Fibroblast of skin of left quadriceps (primary cell): ENCODE data around the gene HNRNPAB.
"Not testable (repeated sequence)": the region's sequence is repeated elsewhere in the genome, so short reads cannot be mapped to it uniquely, and the experiment has no call there.

ENCODE experiments used
- DNase-seq, 2 experiments: peaks; one replicate each; pipeline ENCODE4 v3.0.0-alpha.2; 2013; ENCODE audit warnings: low read depth in 2 of 2

Gene HNRNPAB

DNA sequence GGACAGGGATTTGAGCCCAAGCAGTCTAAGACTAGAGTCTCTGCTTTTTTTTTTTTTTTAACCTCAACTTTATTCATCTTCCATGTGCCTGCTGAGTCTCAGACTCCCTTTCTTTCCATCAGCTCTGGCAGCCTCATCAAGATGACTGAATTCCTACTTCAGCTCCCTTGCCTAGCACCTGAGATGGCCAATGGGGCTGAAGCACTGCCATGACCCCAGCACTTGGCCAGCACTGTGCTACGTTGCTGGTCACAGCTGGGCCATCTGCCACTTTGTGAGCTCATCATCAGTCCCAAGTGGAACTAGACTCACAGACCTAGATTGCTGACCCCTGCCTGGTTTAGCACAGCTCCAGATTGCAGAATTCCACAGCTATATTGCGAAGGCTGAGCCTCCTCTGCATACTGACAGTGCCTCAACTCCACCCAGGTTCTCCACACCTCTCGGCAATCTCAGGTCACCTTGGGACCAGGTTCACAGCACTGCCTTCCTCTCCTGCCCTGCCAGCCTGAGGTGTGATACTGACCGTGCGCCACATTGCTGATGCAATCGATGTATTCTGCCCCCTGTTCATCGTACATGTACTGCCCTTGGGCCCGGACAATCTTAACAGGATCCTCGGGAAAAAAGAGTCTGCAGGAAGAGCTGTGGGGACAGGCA is 26.7 kb downstream of the HNRNPAB start:
- no peak for DNase-seq

DNA sequence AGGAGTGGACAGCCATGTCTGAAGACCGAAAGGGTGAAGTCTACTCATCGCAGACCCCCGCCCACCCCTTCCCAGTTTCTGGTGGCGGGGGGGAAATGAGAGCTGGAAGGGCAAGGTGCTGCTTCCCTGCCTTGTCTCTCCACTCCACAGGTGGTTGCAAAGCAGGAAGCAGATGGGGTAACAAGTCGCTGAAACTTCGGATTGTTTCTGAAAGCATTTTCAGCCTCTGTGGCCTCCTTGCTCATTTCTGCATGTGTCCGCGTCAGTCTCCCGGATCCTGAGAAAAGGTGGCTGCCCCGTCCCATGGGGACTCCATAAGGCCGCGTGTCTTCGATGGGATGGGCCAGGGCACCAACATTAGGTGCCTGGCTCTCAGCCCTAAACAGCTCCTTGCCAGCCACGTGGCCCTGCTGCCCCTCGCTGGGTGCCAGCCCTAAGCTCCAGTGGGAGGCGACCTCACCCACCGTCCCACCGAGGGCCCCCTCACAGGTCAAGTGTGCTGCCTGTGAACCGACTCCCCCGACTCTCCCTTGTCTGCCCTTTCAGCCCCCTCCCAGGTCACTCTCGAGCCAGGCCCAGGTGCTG is 27.3 kb downstream of the HNRNPAB start:
- DNase-seq: no peak

DNA sequence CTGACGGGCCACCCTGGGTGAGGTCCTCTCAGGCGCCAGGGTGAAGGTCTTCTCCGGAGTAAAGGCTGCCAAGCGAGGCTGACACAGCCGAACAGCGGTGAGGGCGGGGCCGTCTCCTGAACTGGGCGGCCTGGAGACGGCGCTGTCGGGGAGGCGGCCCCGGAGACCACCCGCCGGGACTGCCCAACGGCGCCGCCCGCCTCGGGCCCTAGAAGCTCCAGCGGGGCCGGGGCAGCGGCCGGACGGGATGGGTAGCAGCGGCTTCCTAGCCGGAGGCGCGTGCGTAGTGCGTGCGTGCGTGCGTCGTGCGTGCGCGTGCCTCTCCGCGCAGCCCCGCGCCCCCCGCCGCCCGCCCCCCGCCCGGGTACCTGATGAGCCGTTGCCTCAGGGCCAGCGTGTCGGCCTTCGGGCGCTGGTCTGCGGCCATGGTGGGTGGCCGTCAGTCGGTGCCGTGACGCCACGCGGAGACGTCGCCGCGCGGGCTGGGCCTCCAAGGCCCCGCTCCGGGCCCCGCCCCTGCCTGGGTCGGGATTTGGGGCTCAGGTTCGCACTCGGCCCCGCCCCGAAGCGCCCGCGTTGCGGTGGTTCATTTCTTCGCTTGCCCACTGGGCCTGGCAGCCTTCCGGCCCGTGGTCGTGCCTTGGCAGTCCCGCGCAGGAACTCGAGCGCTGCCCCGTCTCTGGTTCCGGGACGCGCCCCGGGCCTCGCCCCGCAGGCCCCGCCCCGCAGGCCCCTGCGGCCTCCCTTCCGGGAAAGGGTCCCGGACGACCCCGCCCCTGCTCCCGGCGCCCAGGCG is 28.0 kb downstream of the HNRNPAB start, which contains the start of gene PHYKPL:
PHYKPL (minus strand) TSS at position 679 of the 796 bp plus-strand sequence; CDS start at position 427, 252 bp downstream.
- peak; percentile 32 to 36 for DNase-seq

DNA sequence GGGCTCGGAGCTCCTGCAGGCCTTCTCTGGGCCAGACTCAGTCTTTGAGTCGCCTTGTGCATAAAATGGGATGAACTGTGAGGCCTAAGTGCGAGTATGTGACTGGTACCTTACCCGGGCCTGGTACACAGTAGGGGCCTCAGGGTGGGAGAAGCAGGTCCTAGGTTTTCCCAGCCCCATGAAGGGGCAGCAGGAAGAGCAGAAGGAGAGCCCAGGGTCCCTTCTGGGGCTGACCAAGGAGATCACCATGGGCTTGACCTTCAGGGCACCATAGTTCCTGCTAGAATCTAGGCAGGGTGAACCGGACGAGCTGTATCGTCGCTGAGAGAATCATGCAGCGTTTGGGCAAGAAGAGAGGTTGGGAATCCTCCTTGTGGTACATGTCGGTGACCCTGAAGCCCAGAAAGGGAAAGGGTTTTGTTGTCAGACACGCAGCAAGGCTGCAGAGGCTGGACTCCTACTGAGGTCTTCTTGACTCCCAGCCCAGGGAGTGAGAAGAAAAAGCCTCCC is 28.6 kb downstream of the HNRNPAB start:
- DNase-seq: no peak

DNA sequence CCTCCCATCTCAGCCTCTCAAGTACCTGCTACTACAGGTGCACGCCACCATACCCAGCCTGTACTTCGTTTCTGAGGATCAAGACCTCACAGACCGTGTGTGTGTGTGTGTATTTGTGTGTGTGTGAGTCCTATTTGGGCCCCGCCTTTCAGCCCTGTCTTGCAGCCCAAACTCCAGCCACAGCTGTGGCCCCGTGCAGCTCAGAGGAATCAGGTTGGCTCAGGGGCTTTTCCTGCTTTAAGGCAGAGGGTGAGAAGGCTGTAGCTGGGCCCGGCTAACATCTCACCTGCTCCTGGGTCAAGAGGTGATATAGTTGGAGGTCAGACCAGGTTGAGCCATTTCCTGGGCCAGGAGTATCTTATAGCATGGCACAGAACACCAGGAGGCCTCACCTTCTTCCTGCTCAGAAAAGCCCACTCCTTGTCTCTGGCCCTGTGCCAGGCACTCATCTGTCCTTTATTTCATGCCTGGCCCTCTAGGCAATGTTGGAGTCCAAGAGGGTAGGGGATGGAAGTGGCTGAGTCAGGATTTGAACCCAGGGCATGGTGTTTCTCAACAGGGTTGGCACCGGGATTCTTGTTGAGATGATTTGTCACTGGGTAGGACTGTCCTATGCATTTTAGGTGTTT is 29.9 kb downstream of the HNRNPAB start:
- DNase-seq: no peak

DNA sequence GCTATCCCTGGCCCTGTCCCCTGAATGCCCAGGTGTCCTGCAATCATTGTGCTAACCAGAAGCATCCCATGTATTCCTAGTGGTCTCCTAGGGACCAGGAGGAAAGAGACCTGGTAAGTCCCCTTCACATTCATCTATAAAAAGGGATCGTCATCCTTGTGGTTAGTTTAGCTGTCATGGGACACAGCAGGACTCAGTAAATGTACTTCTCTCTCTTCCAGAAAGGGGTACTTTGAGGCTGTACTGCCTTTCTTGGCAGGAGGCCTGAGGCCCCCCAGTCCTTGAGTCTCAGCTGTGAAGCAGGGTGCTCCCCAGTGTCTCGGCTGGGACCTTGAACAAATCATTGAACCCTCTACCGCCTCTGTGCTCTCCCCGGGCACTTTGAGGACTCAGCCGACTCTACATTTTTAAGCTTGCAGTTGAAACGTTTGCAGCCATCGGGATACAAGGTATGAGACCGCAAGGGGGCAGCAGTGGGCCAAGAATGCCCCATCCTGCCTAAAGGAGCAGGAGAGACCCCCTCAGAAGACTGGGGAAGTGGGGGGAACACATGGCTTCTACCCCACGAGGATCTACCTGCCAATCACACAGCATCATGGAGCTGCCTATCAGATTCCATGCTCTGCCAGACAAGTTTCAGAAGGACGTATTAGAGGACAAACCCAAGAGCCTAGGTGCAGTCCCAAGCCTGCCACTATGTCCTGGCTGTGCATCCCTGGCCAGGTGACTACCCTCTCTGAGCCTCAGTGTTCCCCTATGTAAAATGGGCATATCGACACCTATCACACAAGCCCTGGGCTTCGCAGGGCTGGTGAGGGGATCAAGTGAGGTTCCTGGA is 30.6 kb downstream of the HNRNPAB start:
- peak; percentile 23 to 26 for DNase-seq

DNA sequence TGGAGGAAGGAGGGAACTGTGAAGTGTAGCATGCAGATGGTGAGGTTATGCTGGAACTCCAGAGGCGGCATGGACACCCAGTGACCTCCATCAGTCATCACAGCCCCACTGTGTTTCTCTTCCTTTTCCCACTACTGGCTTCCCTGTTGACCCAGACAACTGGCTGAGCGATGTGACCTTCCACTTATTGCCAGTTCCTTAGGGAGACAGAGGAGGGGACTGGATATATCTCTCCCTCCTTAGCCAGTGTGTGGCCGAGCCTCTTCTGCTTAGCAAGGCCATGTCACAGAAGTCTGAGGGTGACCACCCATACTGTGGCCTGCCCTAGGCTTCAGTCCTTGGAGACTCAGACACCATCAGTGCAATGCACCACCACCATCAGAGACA is 31.2 kb downstream of the HNRNPAB start:
- no peak for DNase-seq

DNA sequence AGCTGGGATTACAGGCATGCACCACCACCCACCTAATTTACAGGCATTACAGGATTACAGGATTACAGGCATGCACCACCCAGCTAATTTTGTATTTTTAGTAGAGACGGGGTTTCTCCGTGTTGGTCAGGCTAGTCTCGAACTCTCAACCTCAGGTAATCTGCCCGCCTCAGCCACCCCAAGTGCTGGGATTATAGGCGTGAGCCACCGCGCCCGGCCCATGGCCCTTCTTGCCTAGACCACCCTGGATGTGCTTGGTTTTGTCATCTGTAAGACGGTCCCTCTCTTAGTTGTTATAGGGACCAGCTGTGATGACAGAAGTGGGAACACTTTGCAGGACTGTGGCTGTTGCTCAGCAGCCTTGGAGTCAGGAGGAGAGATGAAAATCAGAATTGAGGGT is 31.8 kb downstream of the HNRNPAB start:
- no peak for DNase-seq

DNA sequence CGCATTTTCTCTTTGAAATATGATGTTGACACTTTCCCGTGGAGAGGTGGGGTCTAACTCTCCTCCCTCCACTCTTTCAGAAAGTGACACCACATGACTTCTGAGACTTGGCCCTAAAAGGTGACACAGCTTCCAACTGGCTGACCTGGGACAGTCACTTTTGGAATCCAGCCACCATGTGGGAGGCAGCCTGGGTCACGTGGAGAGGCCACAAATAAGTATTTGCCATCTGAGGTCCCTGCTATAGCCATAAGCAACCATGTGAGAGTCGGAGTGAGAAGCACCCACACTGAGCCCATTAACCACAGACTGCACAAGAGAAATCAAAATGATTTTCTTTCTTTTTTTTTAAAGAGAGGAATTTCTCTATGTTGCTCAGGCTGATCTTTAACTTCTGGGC is 32.3 kb downstream of the HNRNPAB start:
- DNase-seq: no peak

DNA sequence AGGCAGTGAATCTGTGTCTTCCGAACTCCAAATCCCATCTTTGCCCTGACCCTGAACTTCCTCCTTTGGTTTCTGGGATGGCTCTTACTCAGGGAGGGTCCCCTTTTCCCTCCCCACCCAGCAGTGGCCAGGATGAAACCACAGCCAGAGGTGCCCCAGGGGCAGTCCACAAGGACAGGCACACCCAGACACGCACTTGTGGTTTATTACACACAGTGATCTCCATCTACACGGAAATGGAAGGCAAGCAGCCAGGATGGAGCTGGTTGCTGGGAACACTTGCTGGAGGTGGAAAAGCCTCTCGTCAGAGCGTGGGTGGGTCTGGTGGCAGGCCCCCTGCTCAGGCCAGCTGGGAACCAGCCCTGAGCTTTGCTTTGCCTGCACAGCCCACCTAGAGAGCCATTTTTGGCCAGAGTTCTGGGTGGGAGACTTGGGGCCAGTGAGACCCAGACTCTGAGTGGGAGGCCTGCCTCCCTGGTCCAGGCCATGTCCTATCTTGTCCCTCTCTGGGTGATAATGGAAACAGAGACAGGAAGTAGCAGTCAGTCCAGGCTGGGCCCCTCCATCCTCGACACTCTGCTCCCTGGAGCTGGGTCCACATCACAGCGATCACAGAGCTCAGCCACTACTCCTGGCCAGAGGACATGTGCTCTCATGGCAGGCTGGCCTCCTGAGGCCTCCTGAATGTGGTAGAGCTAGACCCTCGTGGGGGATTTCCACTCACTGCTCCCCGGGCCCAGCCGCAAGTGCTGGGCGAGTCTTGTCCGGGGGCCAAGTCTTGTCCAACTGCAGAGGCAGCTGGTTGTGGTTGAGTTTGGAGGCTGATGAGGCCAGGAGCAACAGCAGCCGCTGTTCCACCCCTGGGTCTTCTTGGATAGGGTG is 33.3 kb downstream of the HNRNPAB start:
- DNase-seq: no peak

DNA sequence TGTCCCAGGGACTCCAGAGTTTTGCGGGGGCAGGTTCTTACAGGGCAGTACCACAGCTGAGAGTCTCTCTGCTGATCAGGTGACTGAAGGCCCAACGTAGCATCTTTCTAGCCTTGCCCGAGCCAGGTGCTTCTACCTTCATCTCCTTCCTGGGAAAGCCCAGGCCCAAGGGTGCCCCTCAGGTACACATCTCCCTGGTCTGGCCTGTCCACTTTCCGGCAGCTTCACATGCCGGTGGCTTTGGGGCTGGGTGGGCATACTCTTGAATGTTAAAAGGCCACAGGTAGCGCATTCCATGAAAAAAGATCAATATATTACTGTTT is 33.9 kb downstream of the HNRNPAB start:
- no peak for DNase-seq

DNA sequence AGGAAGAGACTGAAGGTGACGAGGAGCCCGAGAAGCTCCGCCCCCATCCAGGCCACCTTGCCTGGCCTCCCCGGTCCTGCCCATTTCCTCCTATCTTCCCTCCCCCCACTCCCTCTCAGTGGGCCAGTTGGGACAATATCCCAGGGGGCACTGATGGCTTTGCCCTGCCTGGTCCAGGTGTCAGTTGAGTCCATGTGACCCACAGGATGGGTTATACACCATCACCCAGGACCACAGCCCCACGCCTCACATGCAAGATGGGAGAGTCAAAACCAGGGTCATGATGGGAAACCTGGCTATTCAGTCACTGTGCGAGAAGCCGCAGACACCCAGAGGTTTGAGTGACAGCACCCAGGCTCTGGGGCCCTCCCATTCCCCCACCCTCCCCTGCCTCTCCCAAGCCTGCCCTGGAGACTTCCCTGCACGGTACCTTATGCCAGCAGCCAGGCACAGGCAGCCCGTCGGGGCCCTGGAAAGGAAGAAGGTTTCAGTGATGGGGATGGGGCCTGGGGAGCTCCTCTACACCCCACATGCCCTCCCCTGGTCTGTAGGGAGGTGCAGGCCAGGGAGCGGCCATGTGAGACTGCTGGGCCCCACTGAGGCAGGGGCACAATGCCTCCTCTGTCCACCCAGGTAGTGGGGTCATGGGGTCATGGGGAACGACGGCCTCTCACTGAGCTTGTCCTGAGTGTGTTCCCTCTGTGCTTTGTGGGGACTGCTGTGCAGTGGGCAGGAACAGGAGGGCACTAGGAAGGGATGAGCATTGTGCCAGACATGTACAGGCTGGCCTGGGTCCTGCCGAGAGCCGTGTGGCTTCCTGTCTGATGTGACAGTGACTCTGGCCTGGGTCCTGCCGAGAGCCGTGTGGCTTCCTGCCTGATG is 34.6 kb downstream of the HNRNPAB start:
- no peak for DNase-seq

DNA sequence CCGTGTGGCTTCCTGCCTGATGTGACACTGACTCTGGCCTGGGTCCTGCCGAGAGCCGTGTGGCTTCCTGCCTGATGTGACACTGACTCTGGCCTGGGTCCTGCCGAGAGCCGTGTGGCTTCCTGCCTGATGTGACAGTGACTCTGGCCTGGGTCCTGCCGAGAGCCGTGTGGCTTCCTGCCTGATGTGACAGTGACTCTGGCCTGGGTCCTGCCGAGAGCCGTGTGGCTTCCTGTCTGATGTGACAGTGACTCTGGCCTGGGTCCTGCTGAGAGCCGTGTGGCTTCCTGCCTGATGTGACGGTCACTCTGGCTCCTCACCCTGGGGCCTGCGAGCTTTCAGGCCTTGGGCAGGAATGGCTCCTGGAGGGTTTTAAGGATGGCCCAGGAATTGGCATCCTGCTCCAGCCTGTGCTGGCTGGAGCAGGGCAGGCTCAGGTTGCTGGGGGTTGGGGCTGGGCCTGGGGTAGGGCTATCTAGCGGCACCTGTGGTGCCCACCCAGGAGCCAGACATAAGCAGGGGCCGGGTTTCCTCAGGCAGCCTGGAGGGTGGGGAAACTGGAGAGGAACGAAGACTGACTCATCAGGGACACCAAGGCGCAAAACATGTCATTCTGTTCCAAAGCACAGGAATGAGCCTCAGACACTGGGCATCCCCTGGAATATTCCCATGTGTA is 35.4 kb downstream of the HNRNPAB start:
- not testable (repeated sequence) for DNase-seq

DNA sequence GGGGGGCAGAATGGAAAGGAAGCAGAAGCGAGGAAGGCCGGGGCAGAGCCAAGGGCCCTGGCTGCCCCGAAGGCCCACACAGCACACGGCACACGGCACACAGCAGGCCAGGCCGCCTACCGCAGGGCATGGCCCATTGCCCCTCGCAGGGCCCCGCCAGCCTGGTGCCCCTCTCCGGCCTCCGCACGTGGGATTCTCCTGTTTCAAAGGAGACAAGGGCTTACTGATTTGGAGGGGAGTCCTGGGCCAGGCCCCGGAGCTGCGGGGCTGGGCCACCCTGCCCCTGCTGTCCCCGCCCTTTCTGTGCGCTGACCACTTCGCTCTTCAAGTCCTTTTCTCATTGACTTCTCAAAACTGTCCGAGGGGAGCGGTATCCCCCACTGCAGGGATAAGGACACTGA is 36.0 kb downstream of the HNRNPAB start:
- DNase-seq: no peak

DNA sequence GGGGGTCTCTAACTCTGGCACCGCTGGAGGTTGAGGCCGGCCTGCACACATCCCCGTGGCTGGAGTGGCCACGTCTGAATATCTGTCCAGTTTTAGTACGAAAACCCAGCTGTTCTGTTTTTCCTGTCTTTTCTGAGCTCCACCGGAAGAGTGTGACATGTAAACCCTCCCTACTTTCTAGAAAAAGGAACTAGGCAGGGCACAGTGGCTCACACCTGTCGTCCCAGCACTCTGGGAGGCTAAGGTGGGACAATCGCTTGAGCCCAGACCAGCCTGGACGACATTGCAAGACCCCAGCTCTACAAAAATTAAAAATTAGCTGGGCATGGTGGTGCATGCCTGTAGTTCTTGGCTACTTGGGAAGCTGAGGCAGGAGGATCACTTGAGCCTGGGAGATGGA is 36.4 kb downstream of the HNRNPAB start:
- no peak for DNase-seq

DNA sequence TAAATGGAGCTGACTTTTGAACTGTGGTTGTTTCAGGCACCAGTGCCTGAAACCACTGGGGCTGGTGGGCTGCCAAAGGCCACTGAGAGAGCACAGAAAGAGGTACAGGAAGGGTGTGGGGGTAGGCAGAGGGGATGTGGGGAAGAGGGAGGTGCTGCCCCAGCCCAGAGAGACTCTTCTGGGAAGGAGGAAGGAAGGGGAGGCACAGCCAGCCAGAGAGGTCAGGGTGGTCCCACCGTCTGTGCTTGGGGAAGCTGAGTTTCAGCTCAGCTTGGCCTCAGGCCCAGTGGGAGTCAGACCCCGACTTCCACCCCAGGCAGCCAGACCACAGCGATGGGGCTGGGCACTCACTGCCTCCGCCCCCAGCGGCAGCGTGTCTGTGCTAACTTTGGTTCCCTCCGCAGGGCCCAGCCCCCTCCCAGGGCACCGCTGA is 36.9 kb downstream of the HNRNPAB start:
- DNase-seq: no peak

DNA sequence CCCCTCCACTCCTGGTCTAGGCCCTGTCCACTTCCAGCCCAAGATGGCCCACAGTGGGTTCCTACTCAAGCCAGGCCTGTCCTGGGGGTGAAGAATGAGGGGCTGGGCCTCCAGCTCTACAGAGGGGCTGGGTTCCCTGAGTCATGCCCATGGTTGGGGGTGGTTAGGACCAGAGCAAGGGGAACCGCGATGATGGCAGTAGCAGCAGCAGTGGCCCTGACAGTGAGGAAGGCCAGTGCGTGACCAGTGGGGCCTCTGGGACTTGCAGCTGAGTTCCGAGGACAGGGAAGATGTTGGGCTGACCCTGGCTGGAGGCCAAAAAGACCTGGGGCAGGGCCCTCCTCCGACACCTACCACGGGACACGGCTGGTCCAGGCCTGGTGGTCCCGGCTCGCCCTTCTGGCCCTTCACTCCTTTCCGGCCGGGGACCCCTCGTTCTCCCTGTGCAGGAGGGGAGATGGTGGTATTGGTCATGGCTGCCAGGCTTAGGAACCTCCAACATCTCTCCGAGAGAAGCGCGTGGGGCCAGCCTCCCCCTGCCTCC is 37.4 kb downstream of the HNRNPAB start:
- no peak for DNase-seq

DNA sequence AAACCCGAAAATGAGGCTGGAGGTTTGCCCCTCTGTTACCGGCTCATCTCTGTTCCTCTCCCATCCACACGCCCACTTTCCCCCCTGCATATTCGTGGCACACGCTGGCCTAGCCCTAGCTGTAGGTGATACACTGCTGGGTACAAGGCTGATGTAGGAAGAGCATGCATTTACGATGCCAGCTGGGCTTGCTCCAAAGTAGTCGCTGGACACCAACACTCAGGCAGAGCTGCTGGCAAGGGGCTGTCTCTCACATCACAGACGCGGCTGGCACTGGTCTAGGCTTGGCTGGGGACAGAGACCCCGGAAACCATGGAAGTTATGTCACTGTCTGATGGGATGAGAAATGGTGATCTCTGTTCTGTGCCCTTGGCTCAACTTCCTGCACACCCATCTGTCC is 38.1 kb downstream of the HNRNPAB start:
- DNase-seq: no peak

DNA sequence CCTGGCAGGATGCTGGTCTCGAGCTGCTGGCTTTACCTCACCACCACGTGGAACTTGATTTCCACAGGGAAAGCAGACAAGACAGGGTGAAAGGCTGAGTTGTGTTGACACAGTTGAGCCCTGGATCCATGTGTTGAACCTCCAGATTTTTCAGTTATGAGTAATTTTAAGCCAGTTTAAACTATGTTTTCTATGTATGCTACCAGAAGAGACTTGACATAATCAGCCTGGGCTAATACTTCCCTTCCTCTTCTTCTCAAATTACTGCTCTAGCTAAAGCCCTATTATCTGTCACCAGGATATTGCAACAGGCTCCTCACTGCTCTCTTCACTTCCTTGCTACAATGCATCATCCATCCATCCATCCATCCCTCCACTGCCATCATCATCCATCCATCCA is 40.2 kb downstream of the HNRNPAB start:
- DNase-seq: no peak
